ENCODE data around the gene RCAN2.

The RCAN2 gene

DNA sequence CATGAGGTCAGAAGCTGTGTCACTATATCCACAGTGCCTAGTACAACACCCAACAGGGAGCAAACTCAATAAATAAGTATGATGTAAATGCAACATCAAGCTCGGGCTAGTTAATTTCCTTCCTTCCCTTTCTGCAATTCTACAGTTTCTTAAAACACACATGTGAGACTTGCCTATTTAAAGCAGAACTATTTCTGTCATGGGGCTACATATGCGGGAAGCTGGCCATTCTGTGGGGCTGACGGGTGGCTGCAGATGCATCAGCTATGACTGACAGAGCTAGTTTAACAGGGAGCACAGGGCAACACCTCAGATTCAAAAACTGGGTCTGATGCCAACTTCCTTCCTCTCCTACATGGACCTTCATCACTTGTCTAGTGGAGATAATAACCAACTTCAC is 202.4 kb downstream of the RCAN2 start:
- no peak for DNase-seq

GRCh38 chr6:46287681-46288080 is 203.6 kb downstream of the RCAN2 start:
- DNase-seq = no peak

GRCh38 chr6:46287043-46287442 is 204.2 kb downstream of the RCAN2 start:
- DNase-seq = no peak

DNA sequence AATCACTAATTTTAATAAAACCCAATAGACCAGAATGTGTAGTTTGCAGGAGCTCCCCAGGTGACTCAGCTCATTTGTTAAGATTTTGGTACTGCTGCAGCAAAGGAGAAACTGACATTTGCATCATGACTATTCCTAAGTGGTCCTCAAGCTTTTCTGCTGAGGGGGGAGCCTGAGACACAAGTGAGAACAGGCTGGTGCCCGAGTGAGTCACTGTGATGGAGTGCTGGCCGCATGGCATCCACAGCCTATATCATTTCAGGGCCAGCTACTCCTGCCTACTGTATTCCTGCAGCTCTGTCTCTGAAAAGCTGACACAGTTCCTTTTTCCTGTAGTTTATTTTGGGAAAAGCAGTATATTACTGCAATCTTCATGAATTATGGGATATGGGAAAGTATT is 206.8 kb downstream of the RCAN2 start:
- DNase-seq = no peak

- no peak for DNase-seq
These were observed 210.1 kb downstream of the RCAN2 start for GRCh38 chr6:46281110-46281509.

DNA sequence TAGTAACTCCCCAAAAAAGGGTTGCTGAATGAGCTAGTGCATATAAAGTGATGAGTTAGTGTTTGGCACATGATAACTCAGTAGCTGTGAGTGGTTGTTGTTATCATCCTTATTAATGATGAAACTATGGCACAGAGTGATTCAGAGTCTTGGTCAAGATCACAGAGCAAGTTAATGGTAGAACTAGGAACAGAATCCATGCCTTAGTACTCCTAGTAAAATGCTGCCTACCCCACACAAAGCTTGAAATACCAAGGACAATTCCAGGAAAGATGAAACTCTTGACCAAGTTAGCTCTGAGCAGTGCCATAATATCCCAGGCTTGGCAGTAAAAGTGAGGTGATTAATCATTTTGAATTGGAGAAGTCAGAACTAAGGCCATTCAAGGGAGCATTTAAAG is 211.4 kb downstream of the RCAN2 start:
- DNase-seq = no peak

GRCh38 chr6:46276576-46277142 is 214.6 kb downstream of the RCAN2 start:
- DNase-seq = no peak

- no peak for DNase-seq
These were observed 216.7 kb downstream of the RCAN2 start for GRCh38 chr6:46274502-46274901.

- no peak for DNase-seq
These were observed 217.3 kb downstream of the RCAN2 start for GRCh38 chr6:46273911-46274310.

DNA sequence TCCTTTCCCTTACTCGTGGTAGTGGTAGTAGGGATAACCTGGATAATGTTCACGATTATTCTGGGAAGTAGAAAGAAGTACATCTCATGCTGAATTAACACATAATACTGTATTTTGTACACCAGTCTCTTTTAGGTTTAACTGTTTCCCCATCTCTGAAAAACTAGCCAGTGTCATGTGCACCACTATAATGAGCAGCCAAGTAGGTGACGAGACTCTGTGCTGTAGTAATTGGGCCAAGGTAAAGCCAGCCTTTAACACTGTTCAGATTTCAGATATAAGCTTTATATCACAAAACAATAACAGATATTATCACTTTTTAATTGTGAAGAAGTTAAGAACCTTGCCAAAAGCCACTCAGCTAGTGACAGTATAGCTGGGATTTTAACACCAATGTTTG is 219.5 kb downstream of the RCAN2 start:
- DNase-seq = no peak

DNA sequence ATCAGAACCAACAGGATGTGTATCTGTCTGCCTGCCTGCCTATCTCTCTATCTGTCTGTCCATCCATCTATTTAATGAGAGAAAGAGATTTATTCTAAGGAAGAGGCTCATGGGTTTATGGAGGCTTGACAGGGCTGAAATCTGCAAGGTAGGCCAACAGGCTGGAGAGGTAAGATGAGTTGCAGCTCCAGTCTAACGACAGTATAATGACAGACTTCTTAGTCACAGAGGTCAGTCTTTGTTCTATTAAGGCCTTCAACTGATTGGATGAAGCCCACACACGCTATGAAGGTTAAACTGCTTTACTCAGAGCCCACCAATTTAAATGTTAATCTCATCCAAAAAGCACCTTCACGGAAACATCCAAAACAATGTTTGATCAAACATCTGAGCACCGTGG is 220.1 kb downstream of the RCAN2 start:
- no peak for DNase-seq

GRCh38 chr6:46270336-46270735 is 220.9 kb downstream of the RCAN2 start:
- DNase-seq = no peak

- no peak for DNase-seq
These were observed 221.6 kb downstream of the RCAN2 start for GRCh38 chr6:46269447-46270229.

- no peak for DNase-seq
These were observed 223.7 kb downstream of the RCAN2 start for GRCh38 chr6:46267515-46267914.

DNA sequence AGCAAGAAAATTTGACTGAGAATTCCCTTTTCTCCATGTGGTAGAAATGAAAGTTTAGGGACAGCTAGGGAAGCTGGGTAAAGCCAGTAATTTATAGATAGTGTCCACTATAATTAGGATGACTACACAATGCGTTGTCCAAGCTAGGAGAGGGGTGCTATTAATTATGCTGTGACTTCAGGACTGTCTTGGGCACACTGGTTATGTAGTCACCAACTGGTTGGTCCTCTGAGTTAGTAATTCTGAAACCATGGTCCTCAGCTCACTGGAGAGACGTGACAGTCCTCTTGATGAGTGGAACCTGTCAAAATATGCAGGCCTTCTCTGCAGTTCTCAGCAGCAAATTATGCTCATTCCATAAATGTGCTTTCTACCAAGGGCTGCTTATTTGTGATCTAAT is 225.9 kb downstream of the RCAN2 start:
- no peak for DNase-seq

DNA sequence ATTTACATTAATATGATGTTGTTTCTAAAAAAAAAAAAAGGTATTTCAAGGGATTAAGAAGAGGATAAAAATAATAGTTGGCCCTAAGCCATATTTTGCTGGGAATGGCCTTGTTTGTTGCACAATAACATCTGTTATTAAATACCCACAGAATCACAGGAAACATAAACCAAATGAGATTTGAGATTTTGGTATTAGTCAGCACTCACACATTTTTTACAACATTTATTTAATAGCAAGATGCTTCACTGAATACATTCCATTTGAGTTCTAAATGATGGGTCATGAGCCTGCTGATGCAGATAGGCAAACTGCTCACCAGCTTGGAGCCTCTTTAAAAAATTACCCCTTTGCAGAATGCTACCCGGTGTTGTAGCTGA is 227.6 kb downstream of the RCAN2 start:
- DNase-seq = no peak

- DNase-seq = no peak
These were observed 228.1 kb downstream of the RCAN2 start for GRCh38 chr6:46262928-46263706.

DNA sequence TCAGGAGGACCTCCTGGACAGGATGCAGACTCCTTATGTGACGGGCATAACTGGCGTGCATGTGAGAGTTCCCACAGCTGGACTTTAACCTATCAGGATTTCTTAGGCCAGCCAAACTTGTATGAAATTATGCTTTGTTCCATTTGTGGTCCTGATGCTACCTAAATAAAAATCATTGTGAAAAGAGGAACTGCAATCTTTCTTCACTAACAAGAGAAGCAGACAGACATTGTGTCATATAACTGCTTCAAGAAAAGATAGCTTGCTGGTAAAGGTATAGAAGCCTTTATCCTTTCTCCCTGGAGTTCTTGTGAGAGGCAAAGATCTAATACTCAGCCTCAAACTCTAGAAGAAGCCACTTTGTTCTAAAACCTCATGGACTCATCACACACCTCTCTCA is 233.0 kb downstream of the RCAN2 start:
- DNase-seq = no peak

DNA sequence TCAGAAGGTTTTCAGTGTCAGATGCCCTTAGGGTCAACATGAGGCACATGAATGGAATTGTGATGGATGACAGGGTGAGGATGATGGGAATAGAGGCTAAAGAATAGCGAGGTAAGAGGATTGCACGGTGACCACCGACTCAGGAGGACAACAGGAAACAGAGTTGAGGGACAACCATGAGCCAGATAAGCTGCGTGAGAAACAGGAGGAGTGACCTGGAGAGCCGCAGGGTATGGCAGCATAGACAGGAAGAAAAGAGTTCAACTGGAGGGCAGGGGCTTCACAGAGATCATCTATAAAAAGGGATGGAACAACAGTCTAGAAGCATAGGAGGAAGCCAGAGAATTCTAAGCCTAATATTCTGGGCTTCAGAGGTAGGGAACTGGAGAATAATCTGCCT is 235.7 kb downstream of the RCAN2 start:
- no peak for DNase-seq

GRCh38 chr6:46254946-46255345 is 236.3 kb downstream of the RCAN2 start:
- DNase-seq = no peak

GRCh38 chr6:46254331-46254730 is 236.9 kb downstream of the RCAN2 start:
- no peak for DNase-seq

DNA sequence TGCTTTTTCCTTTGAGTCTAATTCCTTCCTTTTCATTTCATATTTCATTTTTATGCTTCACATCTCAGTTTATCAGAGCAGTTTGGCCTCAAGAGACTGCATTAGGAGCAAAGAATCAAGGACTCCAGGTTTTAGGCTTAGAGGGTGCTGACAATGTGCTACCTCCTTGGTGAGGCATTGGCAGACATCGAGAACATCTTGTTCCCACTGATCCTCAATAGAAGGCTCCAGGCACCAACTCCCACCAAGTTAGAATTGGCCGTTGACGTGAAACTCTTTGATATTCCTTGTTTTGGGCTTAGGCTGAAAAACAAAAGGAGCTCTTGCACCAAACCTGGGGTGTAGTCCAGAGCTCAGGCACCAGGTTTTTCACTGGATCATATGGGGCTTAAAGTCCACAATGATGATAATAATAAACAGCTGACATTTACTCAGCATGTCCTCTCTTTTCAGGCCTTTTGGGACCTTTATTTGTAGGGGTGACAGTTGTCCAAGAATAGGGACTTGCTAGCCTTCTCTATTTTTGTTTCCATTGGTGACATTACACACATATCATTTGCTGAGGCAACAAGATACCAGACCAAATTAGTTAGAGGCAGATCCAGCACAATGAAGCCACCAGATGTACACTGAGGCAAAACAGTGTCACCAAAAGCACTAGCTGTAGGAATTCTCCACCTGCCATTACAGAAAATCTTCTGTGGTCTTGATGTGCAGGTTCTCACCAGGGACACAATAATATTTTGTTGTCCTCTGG is 239.5 kb downstream of the RCAN2 start:
- no peak for DNase-seq

- DNase-seq = no peak
These were observed 243.1 kb downstream of the RCAN2 start for GRCh38 chr6:46248143-46248542.
